Measurements from ENCODE around the gene PPP1R10. TPM values are rescaled to one million over a fixed set of nuclear protein-coding genes. Genes with fewer than 3 reads are reported as not detected.

Gene PPP1R10
- total and polyA plus RNA-seq, 2 of the 13 experiments (the other 11 are each of a cell fraction or from before 2014, with no cell fraction given): 26.3 to 38.4 TPM

DNA sequence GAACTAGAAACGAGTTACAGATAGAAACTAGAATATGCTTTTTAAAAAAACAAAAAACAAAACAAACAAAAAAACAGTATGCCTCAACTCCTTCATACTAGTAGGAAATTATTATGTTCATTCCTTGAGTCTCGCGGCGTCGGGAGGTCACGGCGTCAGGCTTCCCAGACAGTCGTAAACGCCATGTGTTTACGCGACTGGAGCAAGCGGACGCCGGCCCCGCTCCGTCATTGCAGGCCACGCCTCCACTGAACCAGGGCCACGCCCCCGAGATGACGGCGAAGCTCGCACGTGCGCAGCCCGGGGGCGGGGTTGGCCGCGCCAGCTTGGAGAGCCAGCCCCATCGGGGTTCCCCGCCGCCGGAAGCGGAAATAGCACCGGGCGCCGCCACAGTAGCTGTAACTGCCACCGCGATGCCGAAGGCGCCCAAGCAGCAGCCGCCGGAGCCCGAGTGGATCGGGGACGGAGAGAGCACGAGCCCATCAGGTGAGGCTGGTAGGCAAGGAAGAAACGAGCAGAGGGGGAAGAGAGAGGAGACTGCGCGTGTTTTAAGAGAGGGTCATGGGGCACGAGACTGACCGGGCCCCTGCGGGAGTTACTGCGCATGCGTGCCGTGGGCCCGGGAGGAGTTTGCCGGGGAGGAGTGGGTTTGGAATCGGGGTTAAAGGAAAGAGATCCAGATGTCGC is 45.8 kb downstream of the PPP1R10 start, which contains the start of gene ABCF1 (continued):
- 0 out of 2 replicates have a peak, but pooled peaks have one; percentile 27 for TF ChIP-seq ZNF567 (CRISPR knock-in tag; IDR thresholded peaks at IDR 0.05; ENCODE audit: borderline replicate concordance)
- peak; percentile 52; the same call in 1 of the 2 replicates for TF ChIP-seq GFI1 (CRISPR knock-in tag; IDR thresholded peaks at IDR 0.05; ENCODE audit: borderline replicate concordance)
- TF ChIP-seq, protein P1, sequence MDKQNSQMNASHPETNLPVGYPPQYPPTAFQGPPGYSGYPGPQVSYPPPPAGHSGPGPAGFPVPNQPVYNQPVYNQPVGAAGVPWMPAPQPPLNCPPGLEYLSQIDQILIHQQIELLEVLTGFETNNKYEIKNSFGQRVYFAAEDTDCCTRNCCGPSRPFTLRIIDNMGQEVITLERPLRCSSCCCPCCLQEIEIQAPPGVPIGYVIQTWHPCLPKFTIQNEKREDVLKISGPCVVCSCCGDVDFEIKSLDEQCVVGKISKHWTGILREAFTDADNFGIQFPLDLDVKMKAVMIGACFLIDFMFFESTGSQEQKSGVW (CRISPR knock-in tag; IDR thresholded peaks at IDR 0.05; ENCODE audit: borderline replicate concordance): no peak; the same call in 1 of the 2 replicates
- TF ChIP-seq KLF15 (CRISPR knock-in tag; IDR thresholded peaks at IDR 0.05; ENCODE audit: borderline replicate concordance): peak; percentile 80; the same call in 1 of the 2 replicates
- peak; percentile 93; the same call in 1 of the 2 replicates for TF ChIP-seq SRY (CRISPR knock-in tag; IDR thresholded peaks at IDR 0.05)
- TF ChIP-seq, protein P2, sequence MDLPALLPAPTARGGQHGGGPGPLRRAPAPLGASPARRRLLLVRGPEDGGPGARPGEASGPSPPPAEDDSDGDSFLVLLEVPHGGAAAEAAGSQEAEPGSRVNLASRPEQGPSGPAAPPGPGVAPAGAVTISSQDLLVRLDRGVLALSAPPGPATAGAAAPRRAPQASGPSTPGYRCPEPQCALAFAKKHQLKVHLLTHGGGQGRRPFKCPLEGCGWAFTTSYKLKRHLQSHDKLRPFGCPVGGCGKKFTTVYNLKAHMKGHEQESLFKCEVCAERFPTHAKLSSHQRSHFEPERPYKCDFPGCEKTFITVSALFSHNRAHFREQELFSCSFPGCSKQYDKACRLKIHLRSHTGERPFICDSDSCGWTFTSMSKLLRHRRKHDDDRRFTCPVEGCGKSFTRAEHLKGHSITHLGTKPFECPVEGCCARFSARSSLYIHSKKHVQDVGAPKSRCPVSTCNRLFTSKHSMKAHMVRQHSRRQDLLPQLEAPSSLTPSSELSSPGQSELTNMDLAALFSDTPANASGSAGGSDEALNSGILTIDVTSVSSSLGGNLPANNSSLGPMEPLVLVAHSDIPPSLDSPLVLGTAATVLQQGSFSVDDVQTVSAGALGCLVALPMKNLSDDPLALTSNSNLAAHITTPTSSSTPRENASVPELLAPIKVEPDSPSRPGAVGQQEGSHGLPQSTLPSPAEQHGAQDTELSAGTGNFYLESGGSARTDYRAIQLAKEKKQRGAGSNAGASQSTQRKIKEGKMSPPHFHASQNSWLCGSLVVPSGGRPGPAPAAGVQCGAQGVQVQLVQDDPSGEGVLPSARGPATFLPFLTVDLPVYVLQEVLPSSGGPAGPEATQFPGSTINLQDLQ (CRISPR knock-in tag; IDR thresholded peaks at IDR 0.05): 0 out of 2 replicates have a peak, but pooled peaks have one; percentile 80
- TF ChIP-seq ZFP36L1 (CRISPR knock-in tag; IDR thresholded peaks at IDR 0.05): peak; percentile 98
- peak; percentile 91; the same call in 1 of the 2 replicates for TF ChIP-seq ZNF878 (CRISPR knock-in tag; IDR thresholded peaks at IDR 0.05)
- TF ChIP-seq ZNF766 (CRISPR knock-in tag; IDR thresholded peaks at IDR 0.05; ENCODE audit: borderline replicate concordance): peak; percentile 96
- TF ChIP-seq, protein P3, sequence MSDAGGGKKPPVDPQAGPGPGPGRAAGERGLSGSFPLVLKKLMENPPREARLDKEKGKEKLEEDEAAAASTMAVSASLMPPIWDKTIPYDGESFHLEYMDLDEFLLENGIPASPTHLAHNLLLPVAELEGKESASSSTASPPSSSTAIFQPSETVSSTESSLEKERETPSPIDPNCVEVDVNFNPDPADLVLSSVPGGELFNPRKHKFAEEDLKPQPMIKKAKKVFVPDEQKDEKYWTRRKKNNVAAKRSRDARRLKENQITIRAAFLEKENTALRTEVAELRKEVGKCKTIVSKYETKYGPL (CRISPR knock-in tag; IDR thresholded peaks at IDR 0.05): peak; percentile 85
- TF ChIP-seq HMGA1 (CRISPR knock-in tag; conservative IDR thresholded peaks at IDR 0.05): no peak
- TF ChIP-seq ZKSCAN8 (CRISPR knock-in tag; IDR thresholded peaks at IDR 0.05; ENCODE audit: borderline replicate concordance): peak; percentile 94
- TF ChIP-seq RAD21 (CRISPR knock-in tag; IDR thresholded peaks at IDR 0.05): no peak
- TF ChIP-seq HNRNPLL (IDR thresholded peaks at IDR 0.05; ENCODE audit: low read depth, low read length, poor library complexity, severe bottlenecking): peak; percentile 100
- TF ChIP-seq ZNF839 (CRISPR knock-in tag; IDR thresholded peaks at IDR 0.05; ENCODE audit: borderline replicate concordance): peak; percentile 92
- no peak for TF ChIP-seq NFE2L1 (CRISPR knock-in tag; IDR thresholded peaks at IDR 0.05; ENCODE audit: borderline replicate concordance)
- TF ChIP-seq, protein P4, sequence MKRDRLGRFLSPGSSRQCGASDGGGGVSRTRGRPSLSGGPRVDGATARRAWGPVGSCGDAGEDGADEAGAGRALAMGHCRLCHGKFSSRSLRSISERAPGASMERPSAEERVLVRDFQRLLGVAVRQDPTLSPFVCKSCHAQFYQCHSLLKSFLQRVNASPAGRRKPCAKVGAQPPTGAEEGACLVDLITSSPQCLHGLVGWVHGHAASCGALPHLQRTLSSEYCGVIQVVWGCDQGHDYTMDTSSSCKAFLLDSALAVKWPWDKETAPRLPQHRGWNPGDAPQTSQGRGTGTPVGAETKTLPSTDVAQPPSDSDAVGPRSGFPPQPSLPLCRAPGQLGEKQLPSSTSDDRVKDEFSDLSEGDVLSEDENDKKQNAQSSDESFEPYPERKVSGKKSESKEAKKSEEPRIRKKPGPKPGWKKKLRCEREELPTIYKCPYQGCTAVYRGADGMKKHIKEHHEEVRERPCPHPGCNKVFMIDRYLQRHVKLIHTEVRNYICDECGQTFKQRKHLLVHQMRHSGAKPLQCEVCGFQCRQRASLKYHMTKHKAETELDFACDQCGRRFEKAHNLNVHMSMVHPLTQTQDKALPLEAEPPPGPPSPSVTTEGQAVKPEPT (CRISPR knock-in tag; IDR thresholded peaks at IDR 0.05; ENCODE audit: low read depth): peak; percentile 63; the same call in 1 of the 2 replicates
- TF ChIP-seq, protein P5, sequence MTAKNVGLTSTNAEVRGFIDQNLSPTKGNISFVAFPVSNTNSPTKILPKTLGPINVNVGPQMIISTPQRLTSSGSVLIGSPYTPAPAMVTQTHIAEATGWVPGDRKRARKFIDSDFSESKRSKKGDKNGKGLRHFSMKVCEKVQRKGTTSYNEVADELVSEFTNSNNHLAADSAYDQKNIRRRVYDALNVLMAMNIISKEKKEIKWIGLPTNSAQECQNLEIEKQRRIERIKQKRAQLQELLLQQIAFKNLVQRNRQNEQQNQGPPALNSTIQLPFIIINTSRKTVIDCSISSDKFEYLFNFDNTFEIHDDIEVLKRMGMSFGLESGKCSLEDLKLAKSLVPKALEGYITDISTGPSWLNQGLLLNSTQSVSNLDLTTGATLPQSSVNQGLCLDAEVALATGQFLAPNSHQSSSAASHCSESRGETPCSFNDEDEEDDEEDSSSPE (CRISPR knock-in tag; IDR thresholded peaks at IDR 0.05): peak; percentile 92
- peak; percentile 98 for TF ChIP-seq ASH2L (IDR thresholded peaks at IDR 0.05; ENCODE audit: insufficient read length, low read depth, low read length)
- TF ChIP-seq BORCS8-MEF2B (CRISPR knock-in tag; IDR thresholded peaks at IDR 0.05): peak; percentile 77
- TF ChIP-seq SATB2 (CRISPR knock-in tag; IDR thresholded peaks at IDR 0.05): peak; percentile 88; the same call in 1 of the 2 replicates
